GM18505 (cell line): ENCODE measurements around the gene RRP1B.

Experiments used
- ATAC-seq: cut with Tn5 transposase; IDR thresholded peaks from one replicate; pipeline ENCODE4 v1.9.1; 2021; ENCODE audit not compliant: unreplicated experiment
- POLR2A ChIP-seq: IDR thresholded peaks from 4 replicates; pipeline ENCODE4 v1.6.1; 2011; ENCODE audit warnings: borderline replicate concordance; ENCODE audit not compliant: insufficient read depth, insufficient read length; ENCODE audit errors: extremely low read depth

The RRP1B gene

GRCh38 chr21:43734928-43735229 lies 75.5 kb downstream of the RRP1B start:
- ATAC-seq, result no peak
- no peak for TF ChIP-seq POLR2A

- no peak for ATAC-seq
- no peak for TF ChIP-seq POLR2A
Measured at GRCh38 chr21:43735236-43736091, 76.1 kb downstream of the RRP1B start.

DNA sequence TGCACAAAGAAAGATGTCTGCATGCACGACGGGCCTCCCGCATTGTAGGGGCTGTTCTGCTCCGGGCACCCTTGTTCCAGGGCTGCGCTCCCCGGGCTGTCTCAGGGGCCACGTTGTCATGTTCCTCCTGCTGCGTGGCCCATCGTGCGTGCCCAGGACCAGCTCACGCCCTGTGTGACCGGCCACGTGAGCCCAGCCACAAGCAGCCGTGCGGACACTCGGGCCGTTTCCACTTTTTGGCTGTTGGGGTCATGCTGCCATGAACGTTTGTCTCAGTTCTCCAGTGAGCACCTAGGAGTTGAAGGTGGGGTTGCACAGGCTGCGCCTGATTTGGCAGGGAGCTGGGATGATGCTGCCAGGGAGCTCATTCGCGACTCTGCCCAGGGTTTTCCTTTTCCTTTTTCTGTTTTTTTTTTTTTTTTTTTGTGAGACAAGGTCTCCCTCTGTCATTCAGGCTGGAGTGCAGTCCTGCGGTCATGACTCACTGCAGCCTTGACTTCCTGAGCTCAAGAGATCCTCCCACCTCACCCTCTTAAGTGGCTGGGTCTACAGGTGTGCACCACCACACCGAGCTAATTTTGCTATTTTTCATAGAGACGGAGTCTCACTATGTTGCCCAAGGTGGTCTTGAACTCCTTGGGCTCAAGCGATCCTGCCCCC lies 77.0 kb downstream of the RRP1B start:
- no peak for ATAC-seq
- no peak for TF ChIP-seq POLR2A

- no peak for TF ChIP-seq POLR2A
- no peak for ATAC-seq
Measured at GRCh38 chr21:43737158-43737950, 78.0 kb downstream of the RRP1B start.

DNA sequence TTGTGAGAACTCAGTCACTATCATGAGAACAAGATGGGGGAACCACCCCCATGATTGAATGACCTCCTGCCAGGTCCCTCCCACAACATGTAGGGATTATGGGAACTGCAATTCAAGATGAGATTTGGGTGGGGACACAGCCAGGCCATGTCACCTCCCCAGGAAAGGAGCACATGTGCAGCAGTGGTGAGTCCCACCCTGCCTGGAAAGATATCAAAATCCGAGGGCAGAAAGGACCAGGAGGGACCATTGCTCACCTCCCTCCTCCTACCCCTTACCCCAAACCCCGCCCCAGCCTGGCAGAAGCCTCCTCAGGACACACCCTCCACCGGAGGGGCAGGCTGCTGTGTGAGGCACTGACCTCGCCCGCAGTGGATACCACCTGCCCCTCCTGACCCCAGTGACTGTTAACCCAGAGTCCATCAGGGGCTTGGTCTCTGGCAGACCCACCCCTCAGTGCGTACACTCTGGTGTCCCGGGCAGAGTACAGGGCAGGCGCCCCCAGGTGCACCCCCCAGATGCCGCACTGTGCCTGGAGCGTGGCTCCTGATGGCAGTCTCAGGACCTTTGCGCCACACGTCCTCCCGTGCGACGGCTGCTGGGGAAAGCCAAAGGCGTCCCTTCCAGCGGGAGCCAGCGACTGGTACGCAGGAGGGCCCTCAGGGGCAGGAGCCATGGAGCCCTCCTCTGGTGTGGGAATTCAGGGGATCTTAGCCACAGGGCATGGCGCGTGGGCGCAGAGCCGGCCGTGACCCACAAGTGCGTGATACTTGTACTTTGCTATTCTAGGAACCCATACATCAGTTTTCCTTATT lies 80.5 kb downstream of the RRP1B start:
- no peak for TF ChIP-seq POLR2A
- ATAC-seq, result no peak

- no peak for ATAC-seq
- TF ChIP-seq POLR2A, result no peak
Measured at GRCh38 chr21:43740497-43741156, 81.3 kb downstream of the RRP1B start.

DNA sequence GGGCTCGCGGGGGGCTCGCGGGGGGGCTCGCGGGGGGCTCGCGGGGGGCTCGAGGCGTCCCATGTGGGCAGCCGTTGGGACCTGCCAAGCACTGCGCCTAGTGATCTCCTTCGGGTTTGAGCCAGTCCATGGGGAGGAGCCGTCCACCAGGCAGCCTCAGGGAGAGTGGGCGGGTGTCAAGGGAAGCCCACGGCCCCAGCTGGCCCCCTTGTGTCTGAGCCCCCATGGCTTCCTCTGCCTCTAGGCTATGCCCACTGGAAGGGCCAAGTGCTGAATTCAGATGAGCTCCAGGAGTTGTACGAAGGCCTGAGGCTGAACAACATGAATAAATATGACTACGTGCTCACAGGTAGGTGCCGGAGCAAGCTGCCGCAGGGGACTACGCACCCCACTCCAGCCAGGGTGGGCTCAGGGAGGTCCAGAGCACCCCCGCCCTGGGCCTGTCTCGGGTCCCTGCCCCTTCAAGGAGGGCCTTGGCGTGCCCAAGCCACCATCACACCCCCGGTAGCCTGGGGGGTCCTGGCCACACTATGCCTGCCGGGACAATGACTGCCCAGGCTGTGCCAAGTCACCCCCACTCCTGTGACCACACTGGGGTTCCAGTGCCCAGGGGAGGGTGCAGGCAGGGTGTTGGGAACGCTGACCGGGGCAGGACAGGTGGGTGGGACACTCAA lies 82.2 kb downstream of the RRP1B start:
- ATAC-seq, result no peak

GRCh38 chr21:43743947-43744346 lies 84.6 kb downstream of the RRP1B start:
- no peak for ATAC-seq
- TF ChIP-seq POLR2A, result no peak

More for the DNA sequence above, 82.2 kb downstream of the RRP1B start:
- TF ChIP-seq POLR2A, result no peak

DNA sequence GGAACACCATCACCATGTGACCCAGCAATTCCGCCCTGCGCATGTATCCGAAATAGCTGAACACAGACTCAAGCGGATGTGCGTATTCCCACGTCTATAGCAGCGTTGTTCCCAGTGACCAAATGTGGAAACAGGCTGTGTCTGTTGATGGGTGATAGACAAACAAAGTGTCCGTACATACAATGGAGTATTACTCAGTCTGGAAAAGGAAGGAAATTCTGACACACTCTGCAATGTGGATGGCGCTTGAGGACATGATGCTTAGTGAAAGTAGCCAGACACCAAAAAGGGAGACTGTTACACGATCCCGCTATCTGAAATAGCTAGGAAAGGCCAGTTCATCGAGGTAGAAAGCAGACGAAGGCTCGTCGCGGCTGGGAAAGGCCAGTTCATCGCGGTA lies 85.4 kb downstream of the RRP1B start:
- no peak for ATAC-seq

More for the DNA sequence above, 85.4 kb downstream of the RRP1B start:
- TF ChIP-seq POLR2A, result no peak
